HFF-Myc (cell line): ENCODE measurements around the gene G6PC1.
"Not testable (repeated sequence)": the region's sequence is repeated elsewhere in the genome, so short reads cannot be mapped to it uniquely, and the experiment has no call there.

Experiments used
- DNase-seq: peaks from one replicate; pipeline ENCODE4 v3.0.0-alpha.2; 2011; ENCODE audit warnings: low read depth; ENCODE audit errors: extremely low read depth
- H3K4me3 ChIP-seq: replicated peaks from 2 replicates; pipeline ENCODE4 v1.5.1; 2011; ENCODE audit warnings: low read depth, mild to moderate bottlenecking, control low read depth, low read length
- CTCF ChIP-seq: IDR thresholded peaks from 2 replicates; pipeline ENCODE4 v1.5.1; 2012; ENCODE audit warnings: mild to moderate bottlenecking, low read depth, low read length, control low read depth; ENCODE audit errors: missing control alignments

Gene G6PC1

GRCh38 chr17:42906772-42907446 lies 6.3 kb downstream of the G6PC1 start:
- DNase-seq, result no peak
- TF ChIP-seq CTCF, result no peak
- no peak overlapping the region for H3K4me3 ChIP-seq

- no peak for DNase-seq
- TF ChIP-seq CTCF, result no peak
- H3K4me3 ChIP-seq, result no peak overlapping the region
Measured at GRCh38 chr17:42908872-42909700, 8.5 kb downstream of the G6PC1 start.

- H3K4me3 ChIP-seq, result no peak overlapping the region
- DNase-seq, result no peak
- TF ChIP-seq CTCF, result no peak
Measured at GRCh38 chr17:42913522-42913921, 12.9 kb downstream of the G6PC1 start.

- no peak for TF ChIP-seq CTCF
- no peak overlapping the region for H3K4me3 ChIP-seq
- no peak for DNase-seq
Measured at GRCh38 chr17:42913981-42914617, 13.5 kb downstream of the G6PC1 start.

- not testable (repeated sequence) for DNase-seq, H3K4me3 ChIP-seq
Measured at GRCh38 chr17:42915288-42915687, 14.7 kb downstream of the G6PC1 start.

GRCh38 chr17:42916388-42917235 lies 16.0 kb downstream of the G6PC1 start:
- H3K4me3 ChIP-seq, DNase-seq: not testable (repeated sequence)

GRCh38 chr17:42917236-42917603 lies 16.6 kb downstream of the G6PC1 start:
- no peak for DNase-seq
- no peak for TF ChIP-seq CTCF

More at GRCh38 chr17:42917236-42917603, 16.6 kb downstream of the G6PC1 start:
- H3K4me3 ChIP-seq, result no peak overlapping the region
